A673 (cell line): ENCODE measurements around the gene MUL1. TPM values are rescaled to one million over a fixed set of nuclear protein-coding genes. Genes with fewer than 3 reads are reported as not detected.

Experiments used
- BruUV-seq: library from RNA; stranded (reverse); fragments of 400-500 nt; replicated peaks from 2 replicates; lab custom pipeline; 2021; lab: Mats Ljungman, UMichigan
- CTCF ChIA-PET: fragments of 300-600 bp; sonication (Branson Sonifier 250); formaldehyde crosslinking; loops from one replicate; lab custom pipeline; 2022; ENCODE audit warnings: antibody characterized with exemption; lab: Charles Lee
- POLR2A ChIA-PET: fragments of 300-600 bp; sonication (Branson Sonifier 250); formaldehyde crosslinking; loops from one replicate; lab custom pipeline; 2022; ENCODE audit warnings: antibody characterized with exemption; ENCODE audit not compliant: low non-redundant PET; lab: Charles Lee
- DNase-seq: peaks from one replicate; pipeline ENCODE4 v3.0.0-alpha.2; 2015; ENCODE audit warnings: low spot score
- H3K27ac ChIP-seq: fragments of 200-600 bp; sonication (generic); 2 replicates; pipeline ENCODE4 v1.5.1; 2016; ENCODE audit warnings: mixed run types, low read depth, mild to moderate bottlenecking, mixed read lengths, antibody characterized with exemption, low read length; ENCODE audit not compliant: poor library complexity, severe bottlenecking
- H3K27me3 ChIP-seq: fragments of 200-600 bp; sonication (generic); replicated peaks from 2 replicates; pipeline ENCODE4 v1.6.1; 2017; ENCODE audit warnings: mixed run types, low read depth, mild to moderate bottlenecking, mixed read lengths, antibody characterized with exemption, low read length; ENCODE audit not compliant: insufficient read depth, poor library complexity
- H3K36me3 ChIP-seq: fragments of 200-600 bp; sonication (generic); 2 replicates; pipeline ENCODE4 v1.6.1; 2016; ENCODE audit warnings: mixed run types, mild to moderate bottlenecking, mixed read lengths, antibody characterized with exemption, low read length; ENCODE audit not compliant: insufficient read depth, poor library complexity, severe bottlenecking
- H3K4me1 ChIP-seq: fragments of 200-600 bp; sonication (generic); 2 replicates; pipeline ENCODE4 v1.6.1; 2017; ENCODE audit warnings: mixed run types, mild to moderate bottlenecking, mixed read lengths, antibody characterized with exemption, low read length; ENCODE audit not compliant: insufficient read depth, poor library complexity, severe bottlenecking
- H3K4me3 ChIP-seq: fragments of 200-600 bp; sonication (generic); 2 replicates; pipeline ENCODE4 v1.5.1; 2016; ENCODE audit warnings: low read depth, mixed run types, mild to moderate bottlenecking, mixed read lengths, low read length; ENCODE audit not compliant: poor library complexity, severe bottlenecking
- H3K9me3 ChIP-seq: fragments of 200-600 bp; sonication (generic); 2 replicates; pipeline ENCODE4 v1.6.1; 2016; ENCODE audit warnings: mixed run types, low read depth, mild to moderate bottlenecking, mixed read lengths, antibody characterized with exemption, low read length; ENCODE audit not compliant: poor library complexity, severe bottlenecking
- EZH2 ChIP-seq: fragments of 200-600 bp; sonication (generic); IDR thresholded peaks from 2 replicates; pipeline ENCODE4 v1.6.1; 2017; ENCODE audit warnings: borderline replicate concordance, low read depth, mild to moderate bottlenecking, mixed read lengths, antibody characterized with exemption, low read length; ENCODE audit not compliant: poor library complexity, severe bottlenecking
- intact Hi-C: fragments of 100-400 bp; cut with micrococcal nuclease; formaldehyde crosslinking; loops from one replicate; pipeline ENCODE4 v1.10.0; 2022; ENCODE audit not compliant: unreplicated experiment
- total RNA-seq: library from RNA; stranded (reverse); gene quantifications from 2 replicates; pipeline ENCODE4 v1.2.3, GENCODE V29; 2021
- TF ChIP-seq, protein P1 (sequence below): fragments of 300-800, 200-600 bp; sonication (generic); conservative IDR thresholded peaks from 2 replicates; pipeline ENCODE4 v1.5.1; 2017; ENCODE audit warnings: low read depth, mild to moderate bottlenecking, antibody characterized with exemption, low read length, moderate library complexity, mixed read lengths

MUL1 gene
- total RNA-seq, 1 experiment from 2014 or later, result 21.6 TPM

DNA sequence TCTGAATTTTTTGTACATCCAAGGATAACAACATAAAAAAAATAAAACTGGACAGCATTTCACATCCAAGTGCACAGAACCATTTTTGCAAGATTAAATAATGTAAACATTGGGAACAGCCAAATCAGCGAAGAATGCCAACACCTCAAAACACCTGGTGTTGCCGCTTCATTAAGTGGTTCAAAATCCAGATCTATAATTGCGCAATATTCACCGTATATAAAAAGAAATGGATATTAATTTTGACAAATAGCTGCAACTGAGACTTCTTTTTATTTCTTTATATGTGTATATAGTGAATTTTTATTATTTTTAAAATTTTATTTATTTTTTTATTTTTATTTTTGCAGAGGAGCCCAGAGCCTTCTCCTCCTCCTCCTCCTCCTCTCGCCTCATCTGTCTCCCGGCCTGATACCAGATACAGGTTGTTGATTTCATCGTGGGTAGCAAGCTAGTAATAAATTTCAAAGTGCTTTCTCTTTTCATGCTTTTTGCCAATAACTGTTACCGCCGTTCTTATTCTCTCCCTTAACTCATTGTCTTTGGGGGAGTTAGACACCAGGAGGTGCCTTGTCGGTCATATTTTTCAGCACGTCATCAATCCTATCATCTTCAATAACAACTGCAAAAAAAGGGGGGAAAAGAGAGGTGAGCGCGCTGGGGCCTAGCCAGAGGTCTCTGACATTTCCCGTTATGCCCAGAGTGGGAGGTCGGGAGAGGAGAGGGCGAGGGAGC lies 24.7 kb downstream of the MUL1 start:
- no peak overlapping the region for H3K27ac ChIP-seq
- intact Hi-C loops, result no loop called here
- CTCF ChIA-PET, result no interaction called here
- H3K36me3 ChIP-seq, result no peaks in the 10 kb centered on the region
- H3K27me3 ChIP-seq, result peaks cover 96% of the 10 kb centered on the region
- DNase-seq, result no peak
- H3K4me3 ChIP-seq, result no peak overlapping the region
- BruUV-seq, result no TSS peak
- no peaks in the 10 kb centered on the region for H3K9me3 ChIP-seq
- peaks cover 10% of the 10 kb centered on the region for H3K4me1 ChIP-seq
- POLR2A ChIA-PET, result interaction anchor here (0.8 kb wide), 1 partner anchor 398 kb away, joined by 5 read pairs; no protein-coding TSS in a partner anchor
- TF ChIP-seq EZH2, result no peak
- TF ChIP-seq, protein P1, sequence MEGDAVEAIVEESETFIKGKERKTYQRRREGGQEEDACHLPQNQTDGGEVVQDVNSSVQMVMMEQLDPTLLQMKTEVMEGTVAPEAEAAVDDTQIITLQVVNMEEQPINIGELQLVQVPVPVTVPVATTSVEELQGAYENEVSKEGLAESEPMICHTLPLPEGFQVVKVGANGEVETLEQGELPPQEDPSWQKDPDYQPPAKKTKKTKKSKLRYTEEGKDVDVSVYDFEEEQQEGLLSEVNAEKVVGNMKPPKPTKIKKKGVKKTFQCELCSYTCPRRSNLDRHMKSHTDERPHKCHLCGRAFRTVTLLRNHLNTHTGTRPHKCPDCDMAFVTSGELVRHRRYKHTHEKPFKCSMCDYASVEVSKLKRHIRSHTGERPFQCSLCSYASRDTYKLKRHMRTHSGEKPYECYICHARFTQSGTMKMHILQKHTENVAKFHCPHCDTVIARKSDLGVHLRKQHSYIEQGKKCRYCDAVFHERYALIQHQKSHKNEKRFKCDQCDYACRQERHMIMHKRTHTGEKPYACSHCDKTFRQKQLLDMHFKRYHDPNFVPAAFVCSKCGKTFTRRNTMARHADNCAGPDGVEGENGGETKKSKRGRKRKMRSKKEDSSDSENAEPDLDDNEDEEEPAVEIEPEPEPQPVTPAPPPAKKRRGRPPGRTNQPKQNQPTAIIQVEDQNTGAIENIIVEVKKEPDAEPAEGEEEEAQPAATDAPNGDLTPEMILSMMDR, result no peak

DNA sequence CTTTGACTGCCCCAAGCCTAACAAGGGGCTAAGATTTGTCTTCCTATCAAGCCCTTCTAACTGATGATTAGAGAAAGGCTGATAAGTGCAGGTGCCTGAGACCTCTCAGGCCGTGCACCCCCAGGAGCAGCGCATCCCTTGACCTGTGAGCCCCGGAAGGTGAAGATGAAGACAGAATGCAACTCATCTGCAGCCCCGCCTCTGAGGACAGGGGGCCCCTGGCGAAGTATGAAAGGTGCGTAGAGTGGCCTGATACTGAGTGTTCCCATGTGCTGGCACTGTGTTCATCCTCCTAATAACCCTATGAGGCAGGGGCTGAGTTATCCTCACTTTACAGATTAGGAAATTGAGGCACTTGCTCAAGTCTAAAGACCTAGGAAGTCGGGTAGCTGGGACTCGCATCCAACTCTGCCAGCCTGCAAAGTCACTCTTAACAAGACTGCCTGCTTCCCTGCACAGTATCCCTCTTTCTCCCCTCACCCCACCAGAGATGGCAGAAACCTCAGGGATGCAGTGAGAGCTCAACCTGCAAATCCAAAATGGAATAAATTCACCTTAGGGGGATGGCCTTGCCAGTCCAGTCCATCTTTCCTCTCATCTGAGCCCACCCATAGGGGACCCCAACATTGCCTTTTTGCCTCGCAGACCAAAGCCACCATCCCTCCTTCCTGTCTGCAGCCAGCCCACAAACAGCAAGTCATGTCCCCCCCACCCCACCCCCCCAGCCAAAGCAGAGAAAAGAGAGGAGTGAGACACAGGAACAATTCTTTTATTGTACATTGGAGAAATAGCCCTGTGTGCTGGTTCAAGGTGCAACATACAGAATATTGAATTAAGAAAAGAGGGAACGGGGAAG lies 26.1 kb downstream of the MUL1 start:
- no peaks in the 10 kb centered on the region for H3K9me3 ChIP-seq
- peaks cover 10% of the 10 kb centered on the region for H3K4me1 ChIP-seq
- peaks cover 96% of the 10 kb centered on the region for H3K27me3 ChIP-seq
- POLR2A ChIA-PET, result no interaction called here
- no TSS peak for BruUV-seq
- intact Hi-C loops, result no loop called here
- H3K27ac ChIP-seq, result no peak overlapping the region
- H3K4me3 ChIP-seq, result no peak overlapping the region
- H3K36me3 ChIP-seq, result no peaks in the 10 kb centered on the region
- no peak for DNase-seq
- CTCF ChIA-PET, result interaction anchor here (0.6 kb wide), 1 partner anchor 589 kb away, joined by 6 read pairs; no protein-coding TSS in a partner anchor
- TF ChIP-seq EZH2, result no peak
- TF ChIP-seq, protein P1, result no peak

DNA sequence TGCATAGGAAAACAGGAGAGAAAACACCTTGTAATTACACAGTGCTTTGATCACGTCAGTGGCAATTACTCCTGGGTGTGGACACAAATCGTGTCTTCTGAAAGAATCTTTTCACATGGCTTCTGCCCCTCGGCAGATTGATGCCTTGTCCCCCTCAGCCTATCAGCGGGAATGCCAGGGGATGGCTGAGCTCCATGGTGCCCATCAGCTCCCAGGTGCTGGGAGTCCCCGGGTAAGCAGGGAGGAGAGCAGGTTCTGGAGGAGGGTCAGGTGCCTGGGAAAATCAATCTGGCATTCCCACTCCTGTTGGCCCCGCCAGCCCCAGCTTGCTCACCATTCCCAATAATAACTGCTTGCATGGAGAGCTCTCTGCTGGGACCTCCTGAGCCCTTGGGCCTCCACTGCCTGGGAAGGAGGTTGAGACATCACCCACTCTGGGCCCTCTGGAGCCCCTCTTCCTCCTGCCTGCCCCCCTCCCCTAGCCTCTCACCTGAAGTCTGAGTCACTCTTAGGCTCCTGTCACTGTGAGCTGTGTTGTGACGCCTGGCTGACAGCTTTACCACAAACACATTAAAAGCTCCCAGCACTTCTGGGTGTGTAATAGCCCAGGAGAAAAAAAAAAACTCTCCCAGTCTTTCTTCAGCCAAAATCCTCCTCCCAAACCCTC lies 26.9 kb downstream of the MUL1 start:
- intact Hi-C loops, result no loop called here
- peaks cover 96% of the 10 kb centered on the region for H3K27me3 ChIP-seq
- POLR2A ChIA-PET, result no interaction called here
- BruUV-seq, result no TSS peak
- no peak for TF ChIP-seq EZH2
- TF ChIP-seq, protein P1, result no peak
- no peak for DNase-seq
- no peaks in the 10 kb centered on the region for H3K9me3 ChIP-seq
- H3K4me3 ChIP-seq, result no peak overlapping the region
- no peak overlapping the region for H3K27ac ChIP-seq
- peaks cover 10% of the 10 kb centered on the region for H3K4me1 ChIP-seq
- H3K36me3 ChIP-seq, result no peaks in the 10 kb centered on the region
- CTCF ChIA-PET, result no interaction called here
